Thyroid gland (tissue), 4 donors: Measurements from ENCODE around the gene GAS7.

Experiments
- CTCF ChIP-seq, 6 experiments: fragments of 200-600 bp in 3 of 6; fragments of 450-650 bp in 3 of 6; sonication (generic) in 3 of 6; IDR thresholded peaks; one replicate each; pipeline ENCODE4 v1.5.1; 2016 to 2019; ENCODE audit warnings: antibody characterized with exemption in 6 of 6, mild to moderate bottlenecking in 2 of 6, inconsistent platforms in 1 of 6, moderate library complexity in 1 of 6
- POLR2A ChIP-seq, 2 donors: fragments of 450-650 bp; IDR thresholded peaks; one replicate each; pipeline ENCODE4 v1.6.1; 2017; ENCODE audit warnings: antibody characterized with exemption in 2 of 2, mild to moderate bottlenecking in 2 of 2, moderate library complexity in 1 of 2

GRCh38 chr17:9894231-9894630, 304.2 kb downstream of the GAS7 start:
- TF ChIP-seq POLR2A (IDR thresholded peaks at IDR 0.05) (no peak), CTCF (IDR thresholded peaks at IDR 0.05) (no peak)
